HG02840 (cell line): ENCODE data around the gene ZNF148.

Experiments used
- ATAC-seq: cut with Tn5 transposase; IDR thresholded peaks from one replicate; pipeline ENCODE4 v1.9.1; 2021; ENCODE audit warnings: mild to moderate bottlenecking, moderate library complexity, moderate number of reproducible peaks; ENCODE audit not compliant: unreplicated experiment, low FRiP score

Gene ZNF148

GRCh38 chr3:125292015-125292414 is 83.1 kb downstream of the ZNF148 start:
- no peak for ATAC-seq

- ATAC-seq, result no peak
These were observed 85.6 kb downstream of the ZNF148 start for GRCh38 chr3:125289429-125289981.

GRCh38 chr3:125287248-125287647 is 87.9 kb downstream of the ZNF148 start:
- no peak for ATAC-seq

- no peak for ATAC-seq
These were observed 93.7 kb downstream of the ZNF148 start for GRCh38 chr3:125281381-125281780.

GRCh38 chr3:125280668-125281361 is 94.3 kb downstream of the ZNF148 start:
- ATAC-seq, result no peak

GRCh38 chr3:125278155-125278554 is 97.0 kb downstream of the ZNF148 start:
- no peak for ATAC-seq

- ATAC-seq, result no peak
These were observed 104.0 kb downstream of the ZNF148 start for GRCh38 chr3:125271127-125271526.

GRCh38 chr3:125267460-125267859 is 107.7 kb downstream of the ZNF148 start:
- no peak for ATAC-seq

GRCh38 chr3:125266971-125267370 is 108.2 kb downstream of the ZNF148 start:
- ATAC-seq, result no peak

GRCh38 chr3:125262161-125262560 is 113.0 kb downstream of the ZNF148 start:
- ATAC-seq, result no peak

GRCh38 chr3:125261031-125261430 is 114.1 kb downstream of the ZNF148 start:
- ATAC-seq, result no peak

GRCh38 chr3:125260158-125260557 is 115.0 kb downstream of the ZNF148 start:
- ATAC-seq, result no peak

- no peak for ATAC-seq
These were observed 117.6 kb downstream of the ZNF148 start for GRCh38 chr3:125257536-125257935.

- no peak for ATAC-seq
These were observed 118.5 kb downstream of the ZNF148 start for GRCh38 chr3:125256675-125257074.

- no peak for ATAC-seq
These were observed 124.2 kb downstream of the ZNF148 start for GRCh38 chr3:125250973-125251372.

- no peak for ATAC-seq
These were observed 128.9 kb downstream of the ZNF148 start for GRCh38 chr3:125246237-125246636.

GRCh38 chr3:125245521-125245920 is 129.6 kb downstream of the ZNF148 start:
- no peak for ATAC-seq

- no peak for ATAC-seq
These were observed 134.6 kb downstream of the ZNF148 start for GRCh38 chr3:125240496-125240895.

GRCh38 chr3:125239266-125239665 is 135.9 kb downstream of the ZNF148 start:
- no peak for ATAC-seq

- ATAC-seq, result no peak
These were observed 136.4 kb downstream of the ZNF148 start for GRCh38 chr3:125238759-125239158.

GRCh38 chr3:125236331-125236903 is 138.7 kb downstream of the ZNF148 start:
- ATAC-seq, result no peak

- no peak for ATAC-seq
These were observed 140.3 kb downstream of the ZNF148 start for GRCh38 chr3:125234831-125235230.
